Suppressor macrophage treated with lipopolysaccharide for 4 hours (primary cell): ENCODE data around the gene WDR53.
A peak's percentile ranks its signal among the peaks of the same experiment; 100 is the strongest.
"Not testable (repeated sequence)": the region's sequence is repeated elsewhere in the genome, so short reads cannot be mapped to it uniquely, and the experiment has no call there.

Source experiments
- DNase-seq: peaks from one replicate; pipeline ENCODE4 v3.0.0-alpha.2; 2020

WDR53 gene

GRCh38 chr3:196558476-196558875 lies 9.9 kb downstream of the WDR53 start:
- no peak for DNase-seq

- DNase-seq, result no peak
These were observed 11.1 kb downstream of the WDR53 start for GRCh38 chr3:196557236-196557635.

- DNase-seq, result no peak
These were observed 13.1 kb downstream of the WDR53 start for GRCh38 chr3:196555295-196555694.

DNA sequence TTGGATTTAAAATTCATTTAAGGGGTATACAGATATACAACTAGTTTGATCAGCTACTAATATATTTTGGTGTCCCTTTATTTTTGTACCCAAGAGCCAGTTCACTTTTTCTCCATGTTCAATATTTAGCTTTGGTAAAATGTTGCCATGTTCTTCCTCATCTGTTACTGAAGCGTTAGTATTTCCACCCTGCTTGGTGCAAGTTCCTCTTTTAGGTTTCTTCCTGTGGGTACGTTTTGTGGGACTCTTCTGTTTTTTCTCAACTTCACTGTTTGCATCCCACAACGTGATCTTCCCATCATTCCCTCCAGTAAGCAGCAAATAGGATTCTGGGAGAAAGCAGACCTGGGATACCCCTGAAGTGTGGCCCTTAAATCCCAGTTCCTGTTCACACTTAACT lies 14.1 kb downstream of the WDR53 start:
- DNase-seq, result peak; percentile 42

DNA sequence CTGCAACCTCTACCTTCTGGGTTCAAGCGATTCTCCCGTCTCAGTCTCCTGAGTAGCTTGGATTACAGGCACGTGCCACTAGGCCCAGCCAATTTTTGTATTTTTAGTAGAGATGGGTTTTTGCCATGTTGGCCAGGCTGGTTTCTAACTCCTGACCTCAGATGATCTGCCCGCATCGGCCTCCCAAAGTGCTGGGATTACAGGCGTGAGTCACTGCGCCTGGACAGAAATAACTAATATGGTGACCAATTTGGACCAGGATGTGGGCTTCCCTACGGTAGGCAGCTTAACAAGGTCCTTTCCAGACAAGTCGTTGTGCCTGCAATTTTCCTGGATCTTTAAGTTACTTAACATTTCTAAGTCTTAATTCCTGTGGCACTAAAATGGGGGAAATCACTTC lies 14.8 kb downstream of the WDR53 start:
- DNase-seq, result no peak

DNA sequence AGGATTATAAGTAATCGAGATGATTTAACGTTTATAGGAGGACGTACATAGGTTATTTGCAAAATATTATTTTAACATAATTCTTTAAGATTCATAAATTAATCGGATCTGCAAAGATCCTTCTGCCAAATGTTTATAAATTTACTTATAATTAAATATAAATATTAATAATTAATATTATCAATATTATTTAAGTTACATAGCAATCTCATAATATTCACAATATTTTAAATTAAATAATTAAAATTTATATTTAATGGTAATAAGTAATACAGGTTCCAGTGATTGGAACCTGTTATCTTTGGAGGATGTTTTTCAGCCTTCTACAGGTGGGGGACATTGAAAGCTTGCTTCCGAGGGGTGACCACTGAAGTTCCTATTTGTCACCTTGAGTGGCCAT lies 16.1 kb downstream of the WDR53 start:
- DNase-seq, result no peak

- DNase-seq, result not testable (repeated sequence)
These were observed 18.2 kb downstream of the WDR53 start for GRCh38 chr3:196550172-196550571.

DNA sequence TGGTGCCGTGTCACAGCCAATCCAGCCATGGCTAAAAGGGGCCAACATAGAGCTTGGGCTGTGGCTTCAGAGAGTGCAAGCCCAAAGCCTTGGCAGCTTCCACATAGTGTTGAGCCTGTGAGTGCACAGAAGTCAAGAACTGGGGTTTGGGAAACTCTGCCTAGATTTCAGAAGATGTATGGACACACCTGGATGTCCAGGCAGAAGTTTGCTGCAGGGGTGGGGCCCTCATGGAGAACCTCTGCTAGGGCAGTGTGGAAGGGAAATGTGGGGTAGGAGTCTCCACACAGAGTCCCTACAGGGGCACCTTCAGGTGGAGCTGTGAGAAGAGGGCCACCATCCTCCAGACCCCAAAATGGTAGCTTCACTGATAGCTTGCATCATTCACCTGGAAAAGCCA lies 19.0 kb downstream of the WDR53 start:
- not testable (repeated sequence) for DNase-seq

DNA sequence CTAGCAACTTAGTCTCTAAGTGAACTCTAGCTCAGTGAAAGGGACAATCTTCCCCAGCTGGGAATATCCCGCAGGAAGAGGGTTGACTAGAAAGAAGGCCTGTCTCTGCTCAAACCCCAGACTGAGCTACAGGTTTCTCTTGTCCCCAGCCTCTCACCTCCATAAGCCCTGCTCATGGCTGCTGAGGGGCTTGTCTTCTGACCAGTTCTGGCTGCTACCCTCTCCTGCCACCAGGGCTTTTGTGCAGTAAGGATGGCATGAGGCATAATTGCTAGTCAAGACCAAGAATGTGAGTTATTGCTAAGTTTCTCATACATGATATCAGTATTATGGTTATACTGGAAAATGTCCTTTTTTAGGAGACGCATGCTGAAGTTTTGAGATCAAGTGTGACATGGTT lies 21.3 kb downstream of the WDR53 start:
- no peak for DNase-seq

DNA sequence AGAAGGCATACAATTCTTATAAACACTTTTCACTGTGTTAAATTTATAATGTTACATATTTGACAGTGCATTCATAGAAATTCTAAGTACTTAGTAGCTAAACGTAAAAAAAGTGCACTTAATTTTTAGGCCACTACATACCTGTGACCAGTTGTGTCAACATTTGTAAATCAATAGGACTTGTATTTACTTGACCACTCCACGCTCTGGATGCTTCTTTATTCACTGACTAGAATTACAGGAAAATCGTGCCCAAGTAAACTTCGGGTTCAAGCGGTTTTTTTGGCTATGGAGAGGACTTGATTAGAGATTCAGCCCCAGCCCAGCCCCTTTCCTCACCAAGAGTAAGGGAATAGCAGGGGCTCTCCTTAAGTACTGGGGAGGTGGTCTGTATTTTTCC lies 21.8 kb downstream of the WDR53 start:
- DNase-seq, result no peak

- DNase-seq, result peak; percentile 9
These were observed 23.8 kb downstream of the WDR53 start for GRCh38 chr3:196544491-196544992.

DNA sequence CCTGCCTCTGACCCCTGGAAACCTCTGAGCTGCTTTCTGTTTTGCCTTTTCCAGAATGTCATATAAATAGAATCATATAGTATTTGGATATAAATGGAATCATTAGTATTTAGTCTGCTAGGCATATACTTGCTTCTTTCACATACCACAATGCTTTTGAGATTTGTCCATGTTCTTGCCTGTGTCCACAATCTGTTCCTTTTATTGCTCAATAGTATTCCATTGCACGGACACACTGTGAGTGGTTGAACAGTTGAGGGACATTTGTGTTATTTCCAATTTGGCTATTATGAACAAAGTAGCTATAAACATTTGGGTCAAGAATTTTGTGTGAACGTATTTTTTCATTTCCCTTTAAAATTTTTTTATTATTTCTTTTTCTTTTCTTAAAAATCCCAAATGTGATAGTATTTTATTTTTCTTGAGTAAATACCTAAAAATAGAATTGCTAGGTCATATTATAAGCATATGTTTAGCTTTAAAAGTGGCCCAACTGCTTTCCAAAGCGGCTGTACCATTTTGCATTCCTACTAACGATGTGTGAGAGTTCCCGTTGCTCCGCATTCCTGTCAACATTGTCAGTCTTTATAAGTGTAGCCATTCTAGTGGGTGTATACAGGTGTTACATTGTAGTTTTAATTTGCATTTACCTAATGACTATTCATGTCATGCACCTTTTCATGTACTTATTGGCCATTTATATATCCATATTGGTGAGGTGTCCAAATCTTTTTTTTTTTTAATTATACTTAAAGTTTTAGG lies 26.5 kb downstream of the WDR53 start:
- DNase-seq, result no peak

DNA sequence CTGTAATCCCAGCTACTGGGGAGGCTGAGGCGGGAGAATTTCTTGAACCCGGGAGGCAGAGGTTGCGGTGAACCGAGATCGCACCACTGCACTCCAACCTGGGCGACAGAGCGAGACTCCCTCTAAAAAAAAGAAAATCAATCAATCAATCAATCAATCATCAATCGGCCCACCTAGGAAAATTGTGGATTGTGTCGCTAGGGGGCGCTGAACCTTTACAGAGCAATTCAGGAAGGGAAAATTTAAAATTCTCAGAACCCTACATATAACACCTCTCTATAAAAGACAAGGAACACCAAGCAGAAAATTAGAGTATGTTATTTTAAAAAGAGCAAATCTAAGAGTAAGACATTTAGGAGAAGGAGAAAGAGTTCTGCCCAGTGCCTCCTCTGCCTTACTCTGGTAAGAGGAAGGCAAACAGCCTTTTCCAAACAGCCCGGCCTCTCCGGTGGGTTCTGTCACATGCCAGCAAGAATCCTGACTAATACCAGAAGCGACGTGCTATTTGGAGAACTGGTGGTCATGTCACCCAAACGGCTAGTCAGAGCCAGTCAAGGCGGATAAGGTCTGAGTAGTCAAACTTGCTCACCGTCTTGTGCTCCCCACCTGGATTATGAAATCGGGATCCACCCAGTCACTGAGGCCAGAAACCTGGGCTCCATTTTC lies 30.9 kb downstream of the WDR53 start:
- DNase-seq, result peak; percentile 51

GRCh38 chr3:196533260-196533681 lies 35.1 kb downstream of the WDR53 start:
- DNase-seq, result no peak

GRCh38 chr3:196531418-196531817 lies 36.9 kb downstream of the WDR53 start:
- peak; percentile 27 for DNase-seq

GRCh38 chr3:196528639-196529233 lies 39.6 kb downstream of the WDR53 start:
- DNase-seq, result peak; percentile 91

DNA sequence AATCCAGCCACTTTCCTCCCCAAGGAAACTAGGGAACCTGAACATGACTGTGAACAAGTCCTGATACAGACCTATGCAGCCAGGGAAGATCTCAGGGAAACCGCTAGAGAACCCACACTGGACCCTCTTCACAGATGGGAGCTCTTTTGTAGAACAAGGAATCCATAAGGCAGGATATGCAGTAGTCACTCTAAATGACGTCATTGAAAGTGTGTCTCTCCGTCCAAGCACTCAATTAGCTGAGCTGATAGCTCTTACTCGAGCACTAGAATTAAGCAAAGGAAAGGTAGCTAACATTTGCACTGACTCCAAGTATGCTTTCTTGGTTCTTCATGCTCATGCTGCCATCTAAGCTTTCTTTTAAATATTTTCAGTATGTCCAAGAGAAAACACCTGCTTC lies 43.2 kb downstream of the WDR53 start:
- no peak for DNase-seq

DNA sequence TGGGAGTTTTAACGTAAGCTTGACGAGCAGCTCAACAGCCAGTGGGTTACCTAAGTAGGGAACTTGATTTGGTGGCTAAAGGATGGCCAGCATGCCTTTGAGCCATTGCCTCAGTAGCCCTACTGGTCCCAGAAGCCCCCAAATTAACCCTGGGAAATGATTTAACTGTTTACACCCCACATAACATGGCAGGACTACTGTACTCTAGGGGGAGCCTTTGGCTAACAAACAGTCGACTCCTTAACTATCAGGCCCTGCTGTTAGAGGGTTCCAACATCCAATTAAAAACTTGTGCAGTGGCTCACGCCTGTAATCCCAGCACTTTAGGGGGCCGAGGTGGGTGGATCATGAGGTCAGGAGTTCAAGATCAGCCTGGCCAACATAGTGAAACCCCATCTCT lies 43.8 kb downstream of the WDR53 start:
- DNase-seq, result no peak

- DNase-seq, result no peak
These were observed 44.5 kb downstream of the WDR53 start for GRCh38 chr3:196523841-196524240.

DNA sequence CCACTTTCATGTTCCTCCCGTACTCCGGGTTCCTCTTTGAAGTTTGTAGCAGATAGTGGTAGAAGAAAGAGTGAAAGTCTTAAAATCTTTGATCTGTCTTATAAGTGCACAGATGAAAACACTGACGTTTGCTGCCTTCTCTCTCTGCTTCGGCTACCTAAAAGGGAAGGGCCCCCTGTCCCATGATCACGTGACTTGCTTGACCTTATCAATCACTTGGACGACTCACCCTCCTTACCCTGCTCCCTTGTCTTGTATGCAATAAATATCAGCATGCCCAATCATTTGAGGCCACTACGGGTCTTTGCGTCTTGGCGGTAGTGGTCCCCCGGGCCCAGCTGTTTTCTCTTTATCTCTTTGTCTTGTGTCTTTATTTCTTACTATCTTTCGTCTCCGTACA lies 47.1 kb downstream of the WDR53 start:
- not testable (repeated sequence) for DNase-seq

- no peak for DNase-seq
These were observed 48.7 kb downstream of the WDR53 start for GRCh38 chr3:196519718-196520082.

- peak; percentile 91 for DNase-seq
These were observed 49.2 kb downstream of the WDR53 start for GRCh38 chr3:196518966-196519717.

- no peak for DNase-seq
These were observed 50.4 kb downstream of the WDR53 start for GRCh38 chr3:196517919-196518318.
